ENCODE results near the gene MRPL2.

Gene MRPL2

GRCh38 chr6:43026365-43026764 is 32.9 kb downstream of the MRPL2 start:
- Mint-ChIP-seq H3K36me3 (ENCODE audit: low read depth) (peaks cover 43% of the 10 kb centered on the region), H3K27ac (no peak overlapping the region), H3K9me3 (no peaks in the 10 kb centered on the region), H3K4me3 (no peak overlapping the region), H3K27me3 (no peaks in the 10 kb centered on the region), H3K4me1 (peaks cover 27% of the 10 kb centered on the region)
- DNase-seq (no peak), ATAC-seq (no peak)

- DNase-seq: no peak
- H3K9me3 Mint-ChIP-seq: no peaks in the 10 kb centered on the region
- H3K27ac Mint-ChIP-seq: peak overlapping the region; percentile 74
- H3K27me3 Mint-ChIP-seq: no peaks in the 10 kb centered on the region
- peaks cover 38% of the 10 kb centered on the region for H3K4me1 Mint-ChIP-seq
- peak overlapping the region; percentile 7 for H3K4me3 Mint-ChIP-seq
- no peak for ATAC-seq
- H3K36me3 Mint-ChIP-seq (ENCODE audit: low read depth): peaks cover 38% of the 10 kb centered on the region
These were observed 34.8 kb downstream of the MRPL2 start for GRCh38 chr6:43024436-43024835.

GRCh38 chr6:43021270-43022047 is 37.8 kb downstream of the MRPL2 start, which contains the start of gene RRP36:
Gene RRP36 (plus strand): TSS chr6:43021623. CDS start chr6:43021655, 32 bp downstream.
- Mint-ChIP-seq H3K27me3 (no peaks in the 10 kb centered on the region), H3K36me3 (ENCODE audit: low read depth) (peaks cover 36% of the 10 kb centered on the region), H3K27ac (peak within 1 kb of the TSS; percentile 94)

GRCh38 chr6:43020847-43021246 is 38.4 kb downstream of the MRPL2 start:
- no peak for DNase-seq
- Mint-ChIP-seq H3K27ac (peak overlapping the region; percentile 94), H3K4me3 (peak overlapping the region; percentile 98), H3K4me1 (peaks cover 54% of the 10 kb centered on the region), H3K36me3 (ENCODE audit: low read depth) (peaks cover 33% of the 10 kb centered on the region), H3K27me3 (no peaks in the 10 kb centered on the region), H3K9me3 (no peaks in the 10 kb centered on the region)
- ATAC-seq: no peak

More at GRCh38 chr6:43021270-43022047, 37.8 kb downstream of the MRPL2 start, which contains the start of gene RRP36:
- ATAC-seq (peak; percentile 85), DNase-seq (peak; percentile 84)
- peak within 1 kb of the TSS; percentile 98 for H3K4me3 Mint-ChIP-seq
- H3K4me1 Mint-ChIP-seq: peaks cover 49% of the 10 kb centered on the region
- H3K9me3 Mint-ChIP-seq: no peaks in the 10 kb centered on the region

- no peak for DNase-seq
- H3K36me3 Mint-ChIP-seq (ENCODE audit: low read depth): peaks cover 33% of the 10 kb centered on the region
- H3K9me3 Mint-ChIP-seq: no peaks in the 10 kb centered on the region
- H3K4me3 Mint-ChIP-seq: peak overlapping the region; percentile 43
- H3K27ac Mint-ChIP-seq: peak overlapping the region; percentile 61
- no peak for ATAC-seq
- no peaks in the 10 kb centered on the region for H3K27me3 Mint-ChIP-seq
- H3K4me1 Mint-ChIP-seq: peaks cover 58% of the 10 kb centered on the region
These were observed 39.1 kb downstream of the MRPL2 start for GRCh38 chr6:43020052-43020705.

- no peaks in the 10 kb centered on the region for H3K9me3 Mint-ChIP-seq
- peaks cover 56% of the 10 kb centered on the region for H3K4me1 Mint-ChIP-seq
- peaks cover 23% of the 10 kb centered on the region for H3K36me3 Mint-ChIP-seq (ENCODE audit: low read depth)
- H3K27me3 Mint-ChIP-seq: no peaks in the 10 kb centered on the region
- DNase-seq (no peak), ATAC-seq (no peak)
- peak overlapping the region; percentile 14 for H3K27ac Mint-ChIP-seq
- H3K4me3 Mint-ChIP-seq: no peak overlapping the region
These were observed 40.1 kb downstream of the MRPL2 start for GRCh38 chr6:43019152-43019551.

- Mint-ChIP-seq H3K4me3 (no peak overlapping the region), H3K9me3 (no peaks in the 10 kb centered on the region), H3K4me1 (peaks cover 61% of the 10 kb centered on the region), H3K36me3 (ENCODE audit: low read depth) (peaks cover 35% of the 10 kb centered on the region), H3K27ac (no peak overlapping the region), H3K27me3 (no peaks in the 10 kb centered on the region)
- no peak for ATAC-seq
- DNase-seq: no peak
These were observed 42.3 kb downstream of the MRPL2 start for GRCh38 chr6:43016943-43017334.

- H3K4me3 Mint-ChIP-seq: peak overlapping the region; percentile 33
- no peaks in the 10 kb centered on the region for H3K9me3 Mint-ChIP-seq
- peak overlapping the region; percentile 55 for H3K27ac Mint-ChIP-seq
- no peak for ATAC-seq
- peaks cover 39% of the 10 kb centered on the region for H3K36me3 Mint-ChIP-seq (ENCODE audit: low read depth)
- no peaks in the 10 kb centered on the region for H3K27me3 Mint-ChIP-seq
- peaks cover 63% of the 10 kb centered on the region for H3K4me1 Mint-ChIP-seq
- DNase-seq: no peak
These were observed 42.9 kb downstream of the MRPL2 start for GRCh38 chr6:43016176-43016942.

GRCh38 chr6:43014434-43014909 is 44.8 kb downstream of the MRPL2 start:
- DNase-seq: no peak

GRCh38 chr6:43013843-43014433 is 45.3 kb downstream of the MRPL2 start, which contains the start of the genes KLHDC3 and MEA1:
Gene KLHDC3 (plus strand): TSS chr6:43014249. CDS start chr6:43017193, 2,944 bp downstream.
Gene MEA1 (minus strand): TSS chr6:43013946. CDS start chr6:43013813, 133 bp downstream.
- H3K27ac Mint-ChIP-seq: peak within 1 kb of the TSS; percentile 82
- H3K9me3 Mint-ChIP-seq: no peaks in the 10 kb centered on the region
- ATAC-seq (peak; percentile 91), DNase-seq (peak; percentile 98)
- H3K36me3 Mint-ChIP-seq (ENCODE audit: low read depth): peaks cover 37% of the 10 kb centered on the region
- H3K4me3 Mint-ChIP-seq: peak within 1 kb of the TSS; percentile 95
- no peaks in the 10 kb centered on the region for H3K27me3 Mint-ChIP-seq
- H3K4me1 Mint-ChIP-seq: peaks cover 50% of the 10 kb centered on the region

More at GRCh38 chr6:43014434-43014909, 44.8 kb downstream of the MRPL2 start:
- H3K4me3 Mint-ChIP-seq: peak overlapping the region; percentile 95
- no peak for ATAC-seq
- peak overlapping the region; percentile 82 for H3K27ac Mint-ChIP-seq
- H3K36me3 Mint-ChIP-seq (ENCODE audit: low read depth): peaks cover 40% of the 10 kb centered on the region
- no peaks in the 10 kb centered on the region for H3K9me3 Mint-ChIP-seq
- no peaks in the 10 kb centered on the region for H3K27me3 Mint-ChIP-seq
- H3K4me1 Mint-ChIP-seq: peaks cover 51% of the 10 kb centered on the region

- Mint-ChIP-seq H3K4me1 (peaks cover 50% of the 10 kb centered on the region), H3K36me3 (ENCODE audit: low read depth) (peaks cover 34% of the 10 kb centered on the region)
- ATAC-seq: peak; percentile 30
These were observed 46.0 kb downstream of the MRPL2 start for GRCh38 chr6:43013097-43013842.

GRCh38 chr6:43012364-43012763 is 46.9 kb downstream of the MRPL2 start:
- Mint-ChIP-seq H3K27me3 (no peaks in the 10 kb centered on the region), H3K36me3 (ENCODE audit: low read depth) (peaks cover 28% of the 10 kb centered on the region), H3K9me3 (no peaks in the 10 kb centered on the region), H3K27ac (peak overlapping the region; percentile 82), H3K4me3 (peak overlapping the region; percentile 95), H3K4me1 (peaks cover 45% of the 10 kb centered on the region)
- ATAC-seq (no peak), DNase-seq (no peak)

More at GRCh38 chr6:43013097-43013842, 46.0 kb downstream of the MRPL2 start:
- no peak for DNase-seq
- Mint-ChIP-seq H3K9me3 (no peaks in the 10 kb centered on the region), H3K27me3 (no peaks in the 10 kb centered on the region), H3K27ac (peak overlapping the region; percentile 82), H3K4me3 (peak overlapping the region; percentile 95)

GRCh38 chr6:43011207-43011606 is 48.0 kb downstream of the MRPL2 start:
- no peak overlapping the region for H3K27ac Mint-ChIP-seq

More at GRCh38 chr6:43011207-43011606, 48.0 kb downstream of the MRPL2 start:
- H3K27me3 Mint-ChIP-seq: no peaks in the 10 kb centered on the region
- DNase-seq (no peak), ATAC-seq (no peak)
- H3K9me3 Mint-ChIP-seq: no peaks in the 10 kb centered on the region
- H3K4me3 Mint-ChIP-seq: no peak overlapping the region
- H3K36me3 Mint-ChIP-seq (ENCODE audit: low read depth): peaks cover 28% of the 10 kb centered on the region
- peaks cover 40% of the 10 kb centered on the region for H3K4me1 Mint-ChIP-seq
